Esophagus squamous epithelium (tissue), 5 donors: ENCODE data around the gene DLG2. TPM values are rescaled to one million over a fixed set of nuclear protein-coding genes. Genes with fewer than 3 reads are reported as not detected.

Experiments used
- DNase-seq: peaks from one replicate; lab custom pipeline; 2025; lab: John Stamatoyannopoulos, UW
- H3K27ac ChIP-seq, 4 donors: fragments of 200-600 bp; sonication (generic); one replicate each; pipeline ENCODE4 v1.5.1; 2016 to 2019; ENCODE audit warnings: mild to moderate bottlenecking in 1 of 4
- H3K27me3 ChIP-seq, 4 donors: fragments of 200-600 bp; sonication (generic); 1 replicate in 3 of 4; 2 replicates in 1 of 4; pipeline versions ENCODE4 v1.5.1 to v1.6.0; 2017 to 2021; ENCODE audit warnings: antibody characterized with exemption in 1 of 4
- H3K36me3 ChIP-seq, 3 donors: fragments of 200-600 bp; sonication (generic); one replicate each; pipeline ENCODE4 v1.5.1; 2016 to 2019
- H3K4me1 ChIP-seq, 3 donors: fragments of 200-600 bp; sonication (generic); one replicate each; pipeline ENCODE4 v1.5.1; 2017 to 2019
- H3K4me3 ChIP-seq, 4 donors: fragments of 200-600 bp; sonication (generic); 1 replicate in 3 of 4; 2 replicates in 1 of 4; pipeline ENCODE4 v1.5.1; 2016 to 2019; ENCODE audit warnings: mild to moderate bottlenecking in 2 of 4, moderate library complexity in 1 of 4
- H3K9me3 ChIP-seq, 3 donors: fragments of 200-600 bp; sonication (generic); one replicate each; pipeline ENCODE4 v1.5.1; 2016 to 2019
- CTCF ChIP-seq, 6 experiments: fragments of 450-650 bp in 4 of 6; fragments of 200-600 bp in 2 of 6; sonication (generic) in 2 of 6; IDR thresholded peaks; one replicate each; pipeline ENCODE4 v1.5.1; 2016 to 2019; ENCODE audit warnings: antibody characterized with exemption in 6 of 6, mild to moderate bottlenecking in 4 of 6, moderate library complexity in 4 of 6
- POLR2A ChIP-seq, 4 donors: fragments of 450-650 bp; IDR thresholded peaks; one replicate each; pipeline ENCODE4 v1.6.1; 2017; ENCODE audit warnings: antibody characterized with exemption in 4 of 4, mild to moderate bottlenecking in 4 of 4, moderate library complexity in 3 of 4
- WGBS, 2 donors: methylation state at CpG; one replicate each; pipeline ENCODE4 v1.1.5; 2018; 5-methylcytosine and 5-hydroxymethylcytosine counted together
- intact Hi-C: fragments of 100-400 bp; cut with DNase I; formaldehyde crosslinking; loops from one replicate; pipeline ENCODE4 v1.15.0; 2022
- total RNA-seq, 4 donors: library from RNA; depleted of rRNA; stranded (reverse); fragments of >200 nt; gene quantifications; one replicate each; pipeline ENCODE4 v1.1.0, GENCODE V29; 2016
- donor health status: DM: yes; HTN: yes; CAD: no.

DLG2 gene
- total RNA-seq, 4 donors from 2014 or later: 2.9 to 27.7 (median 12.6) TPM

- H3K4me1 ChIP-seq: no peaks in the 10 kb centered on the region
- no peak overlapping the region for H3K4me3 ChIP-seq
- no peak for DNase-seq
- H3K27me3 ChIP-seq: no peaks in the 10 kb centered on the region
- 62 to 63% methylated on average over 4 of the region's 4 CpGs for WGBS, 2 donors
- H3K9me3 ChIP-seq: no peaks in the 10 kb centered on the region
- intact Hi-C loops: no loop called here
- no peak overlapping the region for H3K27ac ChIP-seq
- H3K36me3 ChIP-seq: no peaks in the 10 kb centered on the region
- TF ChIP-seq CTCF (IDR thresholded peaks at IDR 0.05): no peak
- no peak for TF ChIP-seq POLR2A (IDR thresholded peaks at IDR 0.05)
Measured at GRCh38 chr11:84292006-84292405, 1335.1 kb downstream of the DLG2 start.

GRCh38 chr11:84290647-84291046 is 1336.5 kb downstream of the DLG2 start:
- no peak for DNase-seq
- H3K9me3 ChIP-seq: no peaks in the 10 kb centered on the region
- H3K36me3 ChIP-seq: no peaks in the 10 kb centered on the region
- intact Hi-C loops: no loop called here
- no peaks in the 10 kb centered on the region for H3K4me1 ChIP-seq
- H3K27me3 ChIP-seq: no peaks in the 10 kb centered on the region
- no peak overlapping the region for H3K27ac ChIP-seq
- no peak for TF ChIP-seq CTCF (IDR thresholded peaks at IDR 0.05)
- TF ChIP-seq POLR2A (IDR thresholded peaks at IDR 0.05): no peak
- H3K4me3 ChIP-seq: no peak overlapping the region

- no peak overlapping the region for H3K27ac ChIP-seq
- H3K9me3 ChIP-seq: no peaks in the 10 kb centered on the region
- no peak for TF ChIP-seq CTCF (IDR thresholded peaks at IDR 0.05)
- no peak for TF ChIP-seq POLR2A (IDR thresholded peaks at IDR 0.05)
- H3K4me3 ChIP-seq: no peak overlapping the region
- no peaks in the 10 kb centered on the region for H3K4me1 ChIP-seq
- no peaks in the 10 kb centered on the region for H3K36me3 ChIP-seq
- DNase-seq: no peak
- 78 to 81% methylated on average over 3 of the region's 3 CpGs for WGBS, 2 donors
- intact Hi-C loops: no loop called here
- no peaks in the 10 kb centered on the region for H3K27me3 ChIP-seq
Measured at GRCh38 chr11:84289381-84289906, 1337.7 kb downstream of the DLG2 start.

- H3K9me3 ChIP-seq: no peaks in the 10 kb centered on the region
- no peaks in the 10 kb centered on the region for H3K4me1 ChIP-seq
- no peak overlapping the region for H3K4me3 ChIP-seq
- DNase-seq: no peak
- H3K27me3 ChIP-seq: no peaks in the 10 kb centered on the region
- no peak overlapping the region for H3K27ac ChIP-seq
- intact Hi-C loops: no loop called here
- TF ChIP-seq CTCF (IDR thresholded peaks at IDR 0.05): no peak
- TF ChIP-seq POLR2A (IDR thresholded peaks at IDR 0.05): no peak
- WGBS, 2 donors: 77 to 81% methylated on average over 2 of the region's 2 CpGs
- no peaks in the 10 kb centered on the region for H3K36me3 ChIP-seq
Measured at GRCh38 chr11:84273541-84273940, 1353.6 kb downstream of the DLG2 start.

GRCh38 chr11:84270466-84270865 is 1356.7 kb downstream of the DLG2 start:
- Histone ChIP-seq H3K27ac (no peak overlapping the region), H3K27me3 (no peaks in the 10 kb centered on the region), H3K4me3 (no peak overlapping the region), H3K9me3 (no peaks in the 10 kb centered on the region), H3K4me1 (no peaks in the 10 kb centered on the region), H3K36me3 (no peaks in the 10 kb centered on the region)
- intact Hi-C loops: no loop called here
- WGBS, 2 donors: 57 to 81% methylated on average over 6 of the region's 6 CpGs
- TF ChIP-seq CTCF (IDR thresholded peaks at IDR 0.05): no peak
- TF ChIP-seq POLR2A (IDR thresholded peaks at IDR 0.05): no peak
- no peak for DNase-seq
